OCI-M2 (cell line): Measurements from ENCODE around the gene PIP4K2B.

Source experiments
- DNase-seq: peaks from one replicate; lab custom pipeline; 2025; ENCODE audit not compliant: unreplicated experiment; lab: John Stamatoyannopoulos, UW

PIP4K2B gene

DNA sequence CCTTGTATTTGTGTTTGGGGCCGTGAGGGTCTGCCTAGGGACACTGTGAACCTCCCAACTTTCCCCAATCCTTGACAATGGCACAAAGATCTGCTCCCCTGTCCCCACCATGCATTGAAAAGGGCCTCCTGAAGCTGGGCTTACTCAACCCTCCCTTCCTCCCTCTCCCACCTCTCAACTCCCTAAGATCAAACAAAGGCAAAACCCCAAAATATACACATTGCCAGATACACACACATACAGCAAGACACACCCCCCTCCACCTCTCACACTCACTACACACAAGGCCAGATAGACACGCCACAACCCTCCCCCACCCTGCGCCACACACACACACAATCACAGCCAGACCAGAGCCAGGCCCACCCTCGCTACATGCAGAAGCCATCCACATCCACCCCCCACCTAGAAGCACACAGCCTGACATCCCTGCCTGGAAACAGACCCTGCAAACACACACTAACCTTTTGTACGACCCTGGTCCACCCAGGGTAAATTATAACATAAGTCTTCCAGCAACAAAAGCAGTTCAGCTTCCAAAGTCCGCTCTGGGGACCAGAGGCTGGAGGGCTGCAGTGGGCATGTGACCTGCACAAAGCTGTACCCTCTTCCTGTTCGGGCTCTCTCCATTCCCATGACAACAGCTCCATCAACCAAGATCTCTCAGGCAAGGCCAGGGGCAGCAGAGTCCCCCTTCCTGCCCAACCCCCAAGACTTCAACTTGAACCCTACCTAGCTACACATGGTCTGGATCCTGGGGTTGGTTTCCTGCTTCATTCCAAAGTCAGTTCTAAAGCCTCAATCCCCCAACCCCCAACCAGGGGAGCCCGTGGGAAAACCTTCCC is 53.1 kb downstream of the PIP4K2B start:
- DNase-seq, result no peak

DNA sequence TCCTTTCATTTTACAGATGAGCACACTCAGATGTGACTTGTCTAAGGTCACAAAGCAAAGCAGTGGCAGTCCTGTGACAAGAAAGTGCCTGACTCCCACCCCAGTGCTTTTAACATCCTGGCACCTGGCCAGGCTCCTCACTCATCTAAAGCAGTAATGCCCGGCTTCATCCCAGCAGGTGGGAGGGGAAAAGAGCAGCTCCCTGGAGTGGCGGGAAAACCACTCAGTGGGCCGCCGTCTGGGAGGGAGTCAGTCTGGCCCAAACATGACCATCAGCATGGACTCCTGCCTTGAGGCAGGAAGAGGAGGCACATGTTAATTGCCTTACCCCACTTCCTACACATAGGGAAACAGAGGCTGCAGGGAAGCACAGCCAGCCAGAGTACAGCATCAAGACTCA is 53.8 kb downstream of the PIP4K2B start:
- no peak for DNase-seq

DNA sequence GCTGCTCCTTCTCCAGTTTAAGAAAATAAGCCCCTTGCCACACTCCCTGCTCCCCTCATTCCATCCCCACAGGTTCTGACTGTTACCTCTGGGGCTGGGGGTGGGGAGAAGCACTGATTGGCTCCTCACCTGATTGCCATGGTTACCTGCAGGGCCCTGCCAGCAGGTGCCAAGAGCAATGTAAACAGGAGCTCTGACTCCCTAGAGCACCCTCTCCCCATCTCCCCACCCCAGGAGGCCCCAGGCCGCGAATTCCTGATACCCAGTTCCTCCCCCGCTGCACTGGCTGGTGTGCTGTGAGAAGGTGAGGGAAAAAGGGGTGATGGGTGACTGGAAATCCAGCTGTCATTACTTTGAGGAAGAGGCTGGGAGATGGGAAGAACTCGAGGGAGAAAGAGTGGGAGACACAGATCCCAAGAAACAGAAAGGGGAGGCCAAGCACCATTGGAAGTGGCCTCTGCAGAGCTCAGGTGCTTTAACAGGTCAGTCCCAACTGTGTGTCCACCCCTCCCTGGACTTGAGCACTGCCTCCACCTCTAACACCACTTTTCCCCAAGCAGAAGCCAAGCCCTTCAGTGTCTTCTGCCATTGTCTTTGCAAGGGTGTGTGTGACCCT is 55.7 kb downstream of the PIP4K2B start:
- DNase-seq, result no peak

DNA sequence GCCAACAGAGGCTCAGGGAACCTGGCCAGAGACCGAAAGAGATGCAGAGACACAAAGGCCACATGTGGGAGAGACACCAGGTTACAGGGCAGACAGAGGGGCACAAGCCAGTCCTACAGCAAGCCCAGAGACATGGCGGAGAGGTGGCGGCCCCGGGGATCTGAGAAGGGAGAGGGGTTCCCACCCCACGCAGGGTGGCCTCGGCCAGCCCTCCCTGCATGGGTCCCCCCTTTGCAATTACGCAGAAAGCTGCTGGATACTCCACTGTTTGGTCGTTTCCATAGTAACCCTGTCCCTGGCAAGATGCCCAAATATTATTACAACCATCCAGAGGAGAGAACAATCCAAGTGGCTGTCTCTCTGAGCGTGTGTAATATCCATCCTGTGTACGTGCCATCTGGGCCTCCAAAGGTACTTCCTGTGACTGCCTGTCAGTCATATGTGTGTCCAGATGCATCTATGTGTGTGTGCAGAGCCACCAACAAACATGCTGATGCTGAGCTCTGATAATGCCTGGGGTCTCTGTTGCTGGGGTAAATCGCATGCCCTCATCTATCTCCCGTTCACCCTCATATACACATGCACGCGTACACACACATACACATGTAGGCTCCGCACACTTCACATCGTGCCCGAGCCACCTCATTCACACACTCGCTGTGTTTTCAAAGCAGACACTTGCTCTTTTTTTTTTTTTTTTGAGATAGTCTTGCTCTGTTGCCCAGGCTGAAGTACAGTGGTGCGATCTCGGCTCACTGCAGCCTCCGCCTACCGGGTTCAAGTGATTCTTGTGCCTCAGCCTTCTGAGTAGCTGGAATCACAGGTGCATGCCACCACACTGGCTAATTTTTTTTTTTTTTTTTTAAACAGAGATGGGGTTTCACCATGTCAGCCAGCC is 56.7 kb downstream of the PIP4K2B start:
- DNase-seq, result no peak

DNA sequence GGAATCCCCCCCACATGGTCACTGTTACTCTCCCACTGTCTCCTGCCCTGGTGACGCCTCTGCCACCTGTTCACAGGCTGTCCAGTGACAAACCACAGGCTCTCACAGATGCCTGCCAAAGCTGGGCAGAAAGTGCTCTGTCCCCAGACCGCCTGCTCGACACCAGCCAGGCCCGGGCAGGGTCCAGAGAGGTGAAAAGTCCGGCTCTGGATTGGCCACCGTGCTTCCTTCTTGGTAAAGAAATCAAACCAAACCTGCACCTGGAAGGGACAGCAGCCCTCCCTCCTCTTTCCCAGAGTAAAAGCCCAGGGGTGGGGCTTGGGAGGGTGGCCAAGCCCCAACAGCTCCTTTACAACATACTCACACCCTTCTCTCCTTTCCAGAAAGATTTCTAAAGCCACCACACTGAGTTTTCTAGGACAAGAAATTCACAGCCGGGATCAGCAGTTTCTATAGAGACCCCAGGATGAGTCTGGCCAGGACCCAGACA is 57.4 kb downstream of the PIP4K2B start:
- no peak for DNase-seq

DNA sequence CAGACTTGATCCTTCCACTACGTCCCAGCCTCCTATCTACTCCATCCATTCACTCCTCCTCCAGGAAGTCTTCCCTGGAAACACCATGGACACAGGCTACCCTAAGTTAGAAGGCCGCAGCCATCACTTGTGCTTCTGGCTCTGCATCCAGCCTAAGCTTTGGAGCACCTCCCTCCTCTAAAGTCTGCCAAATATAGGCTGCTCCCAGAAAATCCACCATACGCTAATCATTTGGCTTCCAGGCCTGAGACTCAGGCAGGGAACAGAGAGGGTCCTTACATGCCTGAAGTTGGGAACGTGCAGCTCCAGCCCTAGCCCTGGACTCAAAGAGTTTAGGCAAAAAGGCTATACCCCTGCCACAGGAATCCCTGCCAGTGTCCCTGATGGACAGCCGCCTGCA is 57.9 kb downstream of the PIP4K2B start:
- no peak for DNase-seq

DNA sequence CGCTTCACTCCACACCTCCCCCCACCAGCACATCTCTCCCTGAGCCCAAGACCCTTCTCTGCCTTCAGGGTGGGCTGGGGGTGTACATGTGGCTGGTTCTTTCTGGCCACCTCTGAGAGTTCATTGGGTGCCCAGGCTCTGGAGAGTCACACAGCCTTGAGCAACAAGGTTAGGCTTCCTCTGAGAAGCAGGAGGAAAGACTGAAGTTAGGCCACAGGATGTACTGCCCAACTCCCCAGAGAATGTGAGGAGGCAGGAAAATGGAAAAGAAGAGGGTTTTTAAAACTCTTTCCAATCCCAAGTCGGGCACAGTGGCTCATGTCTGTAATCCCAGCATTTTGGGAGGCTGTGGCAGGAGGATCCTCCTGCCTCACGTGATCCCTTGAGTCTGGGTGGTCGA is 58.5 kb downstream of the PIP4K2B start:
- DNase-seq, result no peak

DNA sequence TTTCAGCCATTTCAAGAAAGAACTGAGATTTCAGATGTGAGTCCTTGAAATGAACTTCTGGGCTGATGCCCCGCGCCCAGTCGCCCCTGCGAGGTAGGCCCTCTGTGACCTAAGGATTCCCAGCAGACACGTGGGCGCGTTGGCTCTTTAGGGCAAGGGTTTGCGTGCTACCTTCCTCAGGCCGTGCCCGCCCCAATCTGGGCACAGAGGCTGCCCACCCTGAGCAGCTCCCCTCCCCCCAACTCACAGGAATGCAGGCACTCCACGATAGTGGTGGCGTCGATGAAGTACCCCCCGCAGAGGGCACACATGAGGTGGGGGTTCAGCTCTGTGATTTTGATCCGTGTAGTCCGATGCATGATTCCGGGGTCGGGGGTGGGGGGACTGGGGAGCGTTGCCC is 59.3 kb downstream of the PIP4K2B start:
- no peak for DNase-seq

DNA sequence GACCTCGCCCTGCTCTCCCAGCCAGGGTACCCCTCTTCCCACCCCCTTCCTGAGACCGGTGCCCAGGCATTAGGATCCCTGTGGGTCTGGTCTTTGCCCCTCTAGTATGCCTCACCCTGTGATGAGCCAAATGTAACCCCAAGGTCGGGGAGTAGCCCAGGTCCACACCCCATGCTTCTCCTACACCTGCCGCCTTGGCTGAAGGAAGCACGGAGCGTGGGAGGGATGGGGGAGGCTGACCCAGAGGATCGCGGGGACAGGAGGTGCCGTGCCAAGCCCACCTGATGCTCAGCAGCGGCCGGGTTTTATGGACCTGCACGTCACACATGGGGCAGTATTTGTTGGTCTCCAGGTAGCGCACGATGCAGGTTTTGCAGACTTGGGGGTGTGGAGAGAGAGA is 60.1 kb downstream of the PIP4K2B start:
- no peak for DNase-seq

DNA sequence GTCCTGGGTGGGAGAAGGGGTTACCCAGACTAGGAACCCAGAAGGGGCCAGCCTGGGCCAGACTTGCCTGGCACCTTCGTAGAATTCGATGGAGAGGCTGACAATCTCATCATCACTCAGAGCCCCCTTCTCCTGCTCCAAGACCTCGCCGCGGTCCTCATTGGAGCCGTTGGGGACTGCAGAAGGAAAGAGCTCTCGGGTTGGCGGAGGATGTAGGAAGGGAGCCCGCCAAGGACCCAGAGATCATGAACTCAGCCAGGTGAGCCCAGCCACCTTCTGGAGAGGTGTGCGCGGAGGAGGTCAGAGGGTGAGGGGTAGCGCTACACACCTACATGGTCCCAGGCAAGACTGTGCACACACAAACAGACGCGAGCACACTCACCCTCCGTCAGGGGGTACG is 60.7 kb downstream of the PIP4K2B start:
- no peak for DNase-seq

DNA sequence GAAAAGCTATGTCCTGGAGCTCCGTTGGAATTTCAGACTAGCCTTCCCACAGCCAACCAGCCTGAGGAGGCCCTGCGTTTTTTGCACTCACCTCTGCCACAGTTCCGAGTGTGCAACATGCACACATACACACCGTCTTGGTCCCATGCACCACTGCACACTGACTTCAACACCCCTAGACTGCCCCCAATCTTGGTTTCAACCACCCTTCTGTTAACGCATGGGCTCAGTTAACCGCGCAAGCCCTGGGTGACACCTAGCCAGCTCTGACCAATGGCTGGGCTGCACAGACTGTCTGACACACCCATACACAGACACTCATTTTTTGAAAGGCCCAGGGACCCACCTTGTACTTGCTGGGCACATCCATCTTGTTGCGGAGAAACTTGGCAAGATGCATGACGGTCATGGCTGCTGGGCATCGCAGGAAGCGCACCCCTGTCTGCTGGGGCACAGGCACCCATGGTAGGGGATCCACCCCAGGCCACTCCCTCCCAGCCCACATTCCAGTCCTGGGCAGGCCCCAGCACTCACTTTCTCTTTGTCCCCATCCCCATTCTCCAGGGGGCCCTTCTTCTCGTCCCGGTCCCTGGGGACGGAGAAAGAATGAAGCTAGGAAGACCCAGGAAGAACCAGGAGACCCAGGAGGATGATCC is 61.2 kb downstream of the PIP4K2B start:
- no peak for DNase-seq

DNA sequence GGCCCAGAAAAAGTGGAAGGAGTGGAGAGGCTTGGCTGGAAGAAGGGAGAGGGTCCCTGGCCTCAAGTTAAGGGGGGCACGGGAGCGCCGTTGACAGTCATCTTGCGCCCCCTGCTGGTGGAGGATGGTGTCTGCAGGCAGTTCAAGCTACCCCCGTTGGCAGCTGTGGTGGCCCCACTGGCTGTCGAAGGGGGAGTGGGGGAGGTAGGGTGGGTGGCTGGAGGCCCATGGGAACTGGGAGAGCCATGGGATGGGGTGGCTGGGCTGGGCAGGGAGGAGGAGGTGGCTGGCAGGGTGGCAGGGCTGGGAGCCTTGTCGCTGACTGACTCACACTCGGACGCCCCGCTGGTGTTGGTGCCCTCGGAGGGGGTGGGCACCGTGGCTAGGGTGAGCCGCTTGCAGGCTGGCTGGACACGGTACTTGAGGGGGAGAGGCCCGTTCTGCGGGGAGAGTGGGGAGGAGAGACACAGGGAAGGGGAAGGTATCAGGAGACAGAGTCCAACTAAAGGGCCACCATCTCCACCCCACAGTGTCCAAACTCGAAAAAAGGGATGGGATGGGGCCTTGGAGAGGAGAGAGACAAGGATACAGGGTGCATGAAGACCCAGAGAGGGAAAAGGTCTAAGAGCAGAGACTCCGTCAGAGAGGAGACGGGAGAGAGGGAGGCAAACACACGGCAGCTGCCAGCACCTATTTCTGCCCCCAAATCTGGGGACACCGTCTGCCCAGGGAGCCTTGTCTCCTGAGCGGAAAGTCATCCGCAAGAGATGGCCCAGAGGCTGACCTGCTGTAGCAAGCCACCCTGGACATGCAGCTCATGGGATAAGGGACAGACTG is 64.0 kb downstream of the PIP4K2B start:
- DNase-seq, result no peak

DNA sequence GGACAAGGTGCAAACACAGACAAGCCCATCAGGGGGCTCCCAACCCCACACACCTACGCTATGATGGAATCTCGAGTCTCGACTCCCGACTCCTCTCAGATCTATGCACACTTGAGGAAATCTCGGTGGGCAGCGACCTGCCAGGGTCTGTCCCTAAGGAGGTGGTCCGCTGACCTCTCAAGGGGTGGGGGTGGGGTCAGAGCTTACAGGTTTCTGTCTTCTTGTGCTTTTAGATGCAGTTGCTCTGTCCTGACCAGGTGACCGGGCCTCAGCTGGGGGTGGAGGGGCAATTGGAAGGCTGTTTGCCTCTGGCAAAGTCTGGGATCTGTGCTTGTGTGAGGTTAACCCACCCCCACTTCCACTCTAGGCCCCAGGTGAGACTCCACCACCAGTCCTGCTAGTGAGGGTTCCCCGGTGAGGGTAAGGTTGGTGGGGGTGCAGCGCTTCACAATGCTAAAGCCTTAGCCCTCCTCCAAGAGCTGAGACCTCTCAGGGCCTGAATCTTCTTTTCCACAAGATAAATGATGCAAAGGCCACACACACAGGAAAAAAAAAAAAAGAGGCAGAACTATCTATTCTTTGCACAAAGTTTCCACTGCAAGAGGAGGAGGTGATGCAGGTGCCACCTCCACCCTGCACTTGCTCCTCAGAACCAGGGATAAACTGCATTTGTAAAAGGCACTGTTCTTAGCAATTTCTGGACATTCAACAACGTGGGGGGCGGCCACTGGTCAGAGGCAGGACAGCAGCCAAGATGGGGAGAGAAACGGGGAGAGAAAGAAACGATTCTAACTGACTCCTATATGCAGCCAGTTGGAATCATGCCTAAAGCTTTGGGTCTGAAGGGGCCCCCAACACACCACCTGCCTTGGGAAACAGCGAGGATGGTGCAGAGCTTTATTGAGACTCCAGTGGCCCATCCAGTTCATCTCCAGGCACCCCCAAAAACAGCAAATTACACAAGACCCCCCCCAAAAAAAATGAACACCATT is 65.1 kb downstream of the PIP4K2B start:
- DNase-seq, result no peak

DNA sequence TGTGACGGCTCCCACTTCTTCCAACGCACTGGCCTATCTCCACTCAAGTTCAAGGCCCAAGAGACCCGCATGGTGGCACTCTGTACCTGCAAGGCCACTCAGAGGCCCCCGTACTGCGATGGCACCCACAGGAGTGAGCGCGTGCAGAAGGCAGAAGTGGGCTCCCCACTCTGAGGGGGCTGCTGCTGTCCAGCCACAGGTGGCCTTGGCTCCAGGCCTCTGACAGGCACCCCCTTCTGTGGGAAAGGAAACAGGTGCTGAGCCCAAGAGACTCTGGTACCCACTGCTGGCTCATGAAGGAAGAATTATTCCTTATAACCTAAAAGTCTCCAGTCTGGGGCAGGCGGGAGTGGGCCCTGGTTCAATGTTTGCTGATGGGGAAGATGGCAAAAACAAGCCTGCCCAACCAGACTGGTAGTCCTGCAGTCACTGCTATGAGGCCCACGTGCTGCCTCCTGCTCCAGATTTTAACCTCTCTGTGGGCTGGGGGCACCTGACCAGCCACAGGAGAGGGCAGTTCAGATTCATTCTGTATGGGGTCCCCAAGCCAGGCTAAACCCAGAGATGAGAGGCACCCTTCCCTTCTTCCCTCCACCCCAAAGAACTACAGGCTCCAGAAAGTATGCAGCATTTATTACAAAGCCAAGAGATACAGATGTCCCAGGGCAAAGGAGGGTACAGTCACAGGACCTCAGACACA is 65.9 kb downstream of the PIP4K2B start:
- DNase-seq, result no peak

DNA sequence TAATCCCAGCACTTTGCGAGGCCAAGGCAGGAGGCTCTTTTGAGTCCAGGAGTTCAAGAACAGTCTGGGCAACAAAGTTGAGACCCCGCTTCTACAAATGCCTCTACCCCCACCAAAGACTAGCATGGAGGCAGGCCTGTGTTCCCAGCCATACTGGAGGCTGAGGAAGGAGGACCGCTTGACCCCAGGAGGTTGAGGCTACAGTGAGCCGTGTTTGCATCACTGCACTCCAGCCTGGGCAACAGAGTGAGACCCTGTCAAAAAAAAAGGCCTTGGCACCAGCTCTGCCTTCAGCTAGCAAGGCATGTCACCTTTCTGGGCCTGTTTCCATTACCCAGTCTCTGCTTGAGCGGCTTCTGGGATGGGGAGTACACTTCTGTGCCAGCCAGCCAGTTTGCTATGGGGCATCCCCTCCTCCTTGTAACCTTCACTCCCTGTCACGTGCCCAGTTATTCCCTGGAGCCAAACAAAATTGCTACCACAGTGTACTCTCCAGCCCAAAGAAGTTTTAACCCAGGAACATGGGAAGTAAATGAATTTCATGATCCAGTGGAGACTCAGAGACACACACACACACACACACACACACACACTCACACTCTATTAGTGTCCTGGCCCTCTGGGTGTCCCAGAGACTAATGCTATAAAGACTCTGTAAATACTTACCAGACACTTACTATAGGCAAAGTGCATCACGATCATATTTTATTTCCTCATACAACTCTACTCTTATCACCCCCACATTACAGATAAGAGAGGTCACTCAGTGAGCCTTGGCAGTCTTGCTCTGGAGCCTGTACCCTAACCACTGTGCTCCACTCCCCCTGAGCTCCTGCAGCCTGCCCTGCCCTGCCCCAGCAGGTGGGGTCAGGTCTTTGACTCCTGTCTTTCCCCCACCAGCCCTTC is 66.7 kb downstream of the PIP4K2B start:
- no peak for DNase-seq

DNA sequence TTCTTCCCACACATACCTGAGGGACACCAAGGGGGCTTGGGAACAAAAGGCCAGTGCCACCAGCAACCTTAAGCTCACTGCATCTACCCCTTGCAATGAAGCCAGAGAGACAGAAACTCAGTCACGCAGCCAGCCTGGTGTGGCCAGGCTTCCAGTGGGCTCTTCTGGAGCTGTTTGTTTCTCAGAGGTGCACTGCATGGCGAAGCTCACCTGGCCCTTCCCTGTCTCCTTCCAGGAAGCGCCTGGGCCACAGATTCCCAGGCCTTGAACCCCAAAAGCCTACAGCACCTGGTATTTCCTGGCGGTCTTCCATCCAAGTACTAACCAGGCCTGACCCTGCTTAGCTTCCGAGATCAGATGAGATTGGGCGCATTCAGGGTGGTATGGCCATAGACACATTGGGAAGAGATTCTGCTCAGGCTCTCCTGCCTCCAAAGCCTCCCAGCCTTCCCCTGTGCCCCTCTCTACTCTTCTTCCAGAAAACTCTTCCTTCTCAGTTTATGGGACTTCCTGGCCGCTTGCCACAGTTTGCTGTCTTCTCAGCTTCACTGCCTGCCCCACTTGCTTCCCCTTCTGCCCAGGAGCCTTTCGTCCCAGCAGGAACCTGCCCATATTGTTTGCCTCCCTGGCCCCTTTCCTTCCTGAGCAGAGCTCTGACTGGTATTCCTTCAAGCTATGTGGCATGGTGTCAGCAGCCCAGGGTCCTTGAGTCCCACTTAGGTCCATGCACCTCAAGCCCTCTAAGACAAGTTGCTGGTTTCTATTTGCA is 67.6 kb downstream of the PIP4K2B start:
- DNase-seq, result no peak
